ENCODE measurements around the gene AAK1.

- TF ChIP-seq, protein P1, sequence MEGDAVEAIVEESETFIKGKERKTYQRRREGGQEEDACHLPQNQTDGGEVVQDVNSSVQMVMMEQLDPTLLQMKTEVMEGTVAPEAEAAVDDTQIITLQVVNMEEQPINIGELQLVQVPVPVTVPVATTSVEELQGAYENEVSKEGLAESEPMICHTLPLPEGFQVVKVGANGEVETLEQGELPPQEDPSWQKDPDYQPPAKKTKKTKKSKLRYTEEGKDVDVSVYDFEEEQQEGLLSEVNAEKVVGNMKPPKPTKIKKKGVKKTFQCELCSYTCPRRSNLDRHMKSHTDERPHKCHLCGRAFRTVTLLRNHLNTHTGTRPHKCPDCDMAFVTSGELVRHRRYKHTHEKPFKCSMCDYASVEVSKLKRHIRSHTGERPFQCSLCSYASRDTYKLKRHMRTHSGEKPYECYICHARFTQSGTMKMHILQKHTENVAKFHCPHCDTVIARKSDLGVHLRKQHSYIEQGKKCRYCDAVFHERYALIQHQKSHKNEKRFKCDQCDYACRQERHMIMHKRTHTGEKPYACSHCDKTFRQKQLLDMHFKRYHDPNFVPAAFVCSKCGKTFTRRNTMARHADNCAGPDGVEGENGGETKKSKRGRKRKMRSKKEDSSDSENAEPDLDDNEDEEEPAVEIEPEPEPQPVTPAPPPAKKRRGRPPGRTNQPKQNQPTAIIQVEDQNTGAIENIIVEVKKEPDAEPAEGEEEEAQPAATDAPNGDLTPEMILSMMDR (IDR thresholded peaks at IDR 0.05; ENCODE audit: extremely low read depth in 1 of 2, insufficient read depth in 1 of 2, low read depth in 1 of 2, low read length in 2 of 2): no peak
- TF ChIP-seq POLR2AphosphoS5 (IDR thresholded peaks at IDR 0.05; ENCODE audit: insufficient read depth, low read depth, low read length) (no peak), EZH2 (IDR thresholded peaks at IDR 0.05; ENCODE audit: borderline replicate concordance, low read depth, low read length, severe bottlenecking) (no peak), MYC (IDR thresholded peaks at IDR 0.05; ENCODE audit: low read depth, low read length) (no peak), POLR2A (IDR thresholded peaks at IDR 0.05; ENCODE audit: low read depth, low read length) (no peak), MAX (IDR thresholded peaks at IDR 0.05; ENCODE audit: insufficient read depth, insufficient read length) (no peak), FOS (IDR thresholded peaks at IDR 0.05; ENCODE audit: borderline replicate concordance, insufficient read depth, low read length) (no peak), JUN (IDR thresholded peaks at IDR 0.05; ENCODE audit: borderline replicate concordance, insufficient read depth, insufficient read length, low read depth) (no peak), GATA2 (IDR thresholded peaks at IDR 0.05; ENCODE audit: insufficient read depth, insufficient read length, low read depth, low read length) (no peak)
Observed at GRCh38 chr2:69560147-69560482, 83.4 kb downstream of the AAK1 start.

Measured in endothelial cell of umbilical vein (primary cell).